Chondrocyte (in vitro differentiated cells): ENCODE results near the gene ASXL2. TPM values are rescaled to one million over a fixed set of nuclear protein-coding genes. Genes with fewer than 3 reads are reported as not detected.
A peak's percentile ranks its signal among the peaks of the same experiment; 100 is the strongest.

Experiments
- DNase-seq: peaks from one replicate; pipeline ENCODE4 v3.0.0; 2021; ENCODE audit warnings: mixed read lengths, low spot score
- H3K27ac Mint-ChIP-seq: one replicate; pipeline ENCODE4 v1.8.0; 2021; ENCODE audit warnings: mild to moderate bottlenecking, moderate library complexity, mixed read lengths; ENCODE audit not compliant: unreplicated experiment
- H3K27me3 Mint-ChIP-seq: 2 replicates; pipeline ENCODE4 v1.8.0; 2021; ENCODE audit warnings: low read depth, mixed read lengths
- H3K36me3 Mint-ChIP-seq: 2 replicates; pipeline ENCODE4 v1.8.0; 2021; ENCODE audit warnings: low read depth, mixed read lengths
- H3K4me1 Mint-ChIP-seq: 2 replicates; pipeline ENCODE4 v1.8.0; 2021; ENCODE audit warnings: low read depth, mild to moderate bottlenecking, mixed read lengths
- H3K4me3 Mint-ChIP-seq: one replicate; pipeline ENCODE4 v1.8.0; 2021; ENCODE audit warnings: mild to moderate bottlenecking, moderate library complexity, mixed read lengths; ENCODE audit not compliant: unreplicated experiment
- H3K9me3 Mint-ChIP-seq: 2 replicates; pipeline ENCODE4 v1.8.0; 2021; ENCODE audit warnings: low read depth, mixed read lengths
- total RNA-seq: library from RNA; stranded (reverse); gene quantifications from 3 replicates; pipeline ENCODE4 v1.2.1, GENCODE V29; 2021
- TF ChIP-seq, protein P1 (sequence below): fragments of 200-600 bp; sonication (generic); IDR thresholded peaks from 2 replicates; pipeline ENCODE4 v1.5.0; 2021; ENCODE audit warnings: antibody characterized with exemption, mild to moderate bottlenecking, moderate library complexity

ASXL2 gene
- total RNA-seq, 1 donor from 2014 or later: 24.7 TPM

DNA sequence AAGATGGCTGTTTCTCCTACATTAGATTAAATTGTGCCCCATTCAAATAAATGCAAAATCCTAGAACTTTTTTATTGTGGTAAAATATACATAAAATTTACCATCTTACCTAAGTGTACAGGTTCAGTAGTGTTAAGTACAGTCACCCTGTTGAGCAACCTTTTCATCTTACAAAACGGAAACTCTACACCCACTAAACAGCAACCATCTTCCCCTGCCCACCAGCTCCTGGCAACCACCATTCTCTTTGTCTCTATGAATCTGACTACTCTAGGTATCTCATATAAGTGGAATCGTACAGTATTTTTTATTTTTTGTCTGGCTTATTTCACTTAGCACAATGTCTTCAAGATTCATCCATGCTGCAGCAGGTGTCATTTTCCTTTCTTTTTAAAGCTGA is 53.0 kb downstream of the ASXL2 start:
- no peaks in the 10 kb centered on the region for H3K36me3 Mint-ChIP-seq
- no peak for DNase-seq
- H3K27me3 Mint-ChIP-seq: no peaks in the 10 kb centered on the region
- peaks cover 20% of the 10 kb centered on the region for H3K4me1 Mint-ChIP-seq
- no peak overlapping the region for H3K4me3 Mint-ChIP-seq
- no peak overlapping the region for H3K27ac Mint-ChIP-seq
- H3K9me3 Mint-ChIP-seq: peaks cover 5% of the 10 kb centered on the region
- TF ChIP-seq, protein P1, sequence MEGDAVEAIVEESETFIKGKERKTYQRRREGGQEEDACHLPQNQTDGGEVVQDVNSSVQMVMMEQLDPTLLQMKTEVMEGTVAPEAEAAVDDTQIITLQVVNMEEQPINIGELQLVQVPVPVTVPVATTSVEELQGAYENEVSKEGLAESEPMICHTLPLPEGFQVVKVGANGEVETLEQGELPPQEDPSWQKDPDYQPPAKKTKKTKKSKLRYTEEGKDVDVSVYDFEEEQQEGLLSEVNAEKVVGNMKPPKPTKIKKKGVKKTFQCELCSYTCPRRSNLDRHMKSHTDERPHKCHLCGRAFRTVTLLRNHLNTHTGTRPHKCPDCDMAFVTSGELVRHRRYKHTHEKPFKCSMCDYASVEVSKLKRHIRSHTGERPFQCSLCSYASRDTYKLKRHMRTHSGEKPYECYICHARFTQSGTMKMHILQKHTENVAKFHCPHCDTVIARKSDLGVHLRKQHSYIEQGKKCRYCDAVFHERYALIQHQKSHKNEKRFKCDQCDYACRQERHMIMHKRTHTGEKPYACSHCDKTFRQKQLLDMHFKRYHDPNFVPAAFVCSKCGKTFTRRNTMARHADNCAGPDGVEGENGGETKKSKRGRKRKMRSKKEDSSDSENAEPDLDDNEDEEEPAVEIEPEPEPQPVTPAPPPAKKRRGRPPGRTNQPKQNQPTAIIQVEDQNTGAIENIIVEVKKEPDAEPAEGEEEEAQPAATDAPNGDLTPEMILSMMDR: no peak

DNA sequence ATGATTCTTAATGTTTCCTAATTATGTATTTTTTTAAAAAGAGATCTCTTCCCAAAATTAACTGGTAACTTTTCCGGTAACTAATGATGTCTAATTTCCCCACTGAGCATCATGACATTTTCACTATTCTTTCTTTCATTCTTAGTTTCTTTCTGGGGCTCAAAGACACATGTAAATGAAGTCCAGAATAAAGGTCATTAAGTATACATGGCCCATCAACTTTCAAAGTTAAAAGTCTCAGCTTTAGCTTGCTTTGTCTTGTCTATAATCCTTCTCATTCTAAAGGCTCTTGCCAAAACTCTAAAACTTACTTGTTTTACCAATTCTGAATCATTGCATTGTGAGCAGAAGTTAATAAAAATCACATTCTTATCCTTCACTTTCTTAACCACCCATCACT is 53.6 kb downstream of the ASXL2 start:
- DNase-seq: no peak
- H3K27ac Mint-ChIP-seq: peak overlapping the region; percentile 17
- TF ChIP-seq, protein P1: no peak
- H3K4me1 Mint-ChIP-seq: peaks cover 20% of the 10 kb centered on the region
- no peaks in the 10 kb centered on the region for H3K27me3 Mint-ChIP-seq
- no peak overlapping the region for H3K4me3 Mint-ChIP-seq
- no peaks in the 10 kb centered on the region for H3K36me3 Mint-ChIP-seq
- H3K9me3 Mint-ChIP-seq: peaks cover 5% of the 10 kb centered on the region

DNA sequence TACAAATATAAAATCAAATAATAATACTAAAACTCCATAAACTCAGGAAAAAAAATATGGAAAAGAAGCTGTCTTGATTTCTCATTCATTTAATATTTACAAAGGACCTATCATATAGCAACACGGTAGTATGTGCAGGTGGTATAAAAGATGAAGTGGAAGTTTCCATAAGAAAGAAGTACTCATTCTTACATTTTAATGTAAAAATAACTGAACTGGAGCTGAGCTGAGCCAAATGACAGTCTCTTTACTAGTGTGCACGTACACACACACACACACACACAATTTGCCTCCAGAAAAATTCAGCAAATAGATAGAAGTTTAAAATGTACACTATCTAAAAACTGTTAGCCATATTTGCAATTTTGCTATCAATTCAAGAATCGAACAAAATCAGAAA is 54.1 kb downstream of the ASXL2 start:
- peaks cover 5% of the 10 kb centered on the region for H3K9me3 Mint-ChIP-seq

DNA sequence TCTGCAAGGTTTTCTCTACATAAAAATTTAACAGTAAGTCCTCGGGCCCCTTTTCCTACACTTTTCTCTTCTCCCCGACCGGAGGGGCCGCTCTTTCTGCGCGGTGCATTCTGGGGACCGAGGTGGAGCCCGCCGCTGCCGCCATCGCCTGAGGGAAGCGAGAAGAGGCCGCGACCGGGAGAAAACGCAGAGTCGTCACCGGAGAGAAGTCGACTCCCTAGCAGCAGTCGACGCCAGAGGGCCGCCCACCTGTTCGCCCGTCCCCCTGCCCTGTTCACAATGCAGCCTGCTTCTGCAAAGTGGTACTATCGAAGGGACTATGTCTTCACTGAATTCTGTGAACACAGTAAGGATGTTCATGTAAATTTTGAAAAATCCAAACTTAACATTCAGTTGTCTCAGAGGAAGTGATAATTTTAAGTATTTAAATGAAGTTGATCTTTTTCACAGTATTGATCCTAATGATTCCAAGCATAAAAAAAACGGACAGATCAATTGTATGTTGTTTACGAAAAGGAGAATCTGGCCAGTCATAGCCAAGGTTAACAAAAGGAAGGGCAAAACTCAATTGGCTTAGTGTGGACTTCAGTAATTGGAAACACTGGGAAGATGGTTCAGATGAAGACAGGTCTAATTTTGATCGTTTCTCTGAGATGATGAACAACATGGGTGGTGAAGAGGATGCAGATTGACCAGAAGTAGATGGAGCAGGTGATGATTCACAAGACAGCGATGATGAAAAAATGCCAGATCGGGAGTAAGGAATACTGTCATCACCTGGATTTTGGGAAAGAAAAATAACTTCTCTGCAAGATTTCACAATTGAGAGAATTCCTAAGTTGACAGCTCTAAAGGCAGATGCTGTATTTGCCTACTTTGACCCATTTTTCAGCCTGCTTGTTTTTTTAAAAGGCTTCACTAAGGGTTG is 55.8 kb downstream of the ASXL2 start:
- no peak for DNase-seq
- TF ChIP-seq, protein P1: no peak
- Mint-ChIP-seq H3K4me3 (no peak overlapping the region), H3K9me3 (peaks cover 5% of the 10 kb centered on the region), H3K27me3 (no peaks in the 10 kb centered on the region), H3K36me3 (no peaks in the 10 kb centered on the region), H3K4me1 (peaks cover 16% of the 10 kb centered on the region), H3K27ac (no peak overlapping the region)

More for the DNA sequence above, 54.1 kb downstream of the ASXL2 start:
- Mint-ChIP-seq H3K27me3 (no peaks in the 10 kb centered on the region), H3K4me1 (peaks cover 20% of the 10 kb centered on the region), H3K4me3 (no peak overlapping the region), H3K36me3 (no peaks in the 10 kb centered on the region), H3K27ac (no peak overlapping the region)
- TF ChIP-seq, protein P1: no peak
- no peak for DNase-seq

DNA sequence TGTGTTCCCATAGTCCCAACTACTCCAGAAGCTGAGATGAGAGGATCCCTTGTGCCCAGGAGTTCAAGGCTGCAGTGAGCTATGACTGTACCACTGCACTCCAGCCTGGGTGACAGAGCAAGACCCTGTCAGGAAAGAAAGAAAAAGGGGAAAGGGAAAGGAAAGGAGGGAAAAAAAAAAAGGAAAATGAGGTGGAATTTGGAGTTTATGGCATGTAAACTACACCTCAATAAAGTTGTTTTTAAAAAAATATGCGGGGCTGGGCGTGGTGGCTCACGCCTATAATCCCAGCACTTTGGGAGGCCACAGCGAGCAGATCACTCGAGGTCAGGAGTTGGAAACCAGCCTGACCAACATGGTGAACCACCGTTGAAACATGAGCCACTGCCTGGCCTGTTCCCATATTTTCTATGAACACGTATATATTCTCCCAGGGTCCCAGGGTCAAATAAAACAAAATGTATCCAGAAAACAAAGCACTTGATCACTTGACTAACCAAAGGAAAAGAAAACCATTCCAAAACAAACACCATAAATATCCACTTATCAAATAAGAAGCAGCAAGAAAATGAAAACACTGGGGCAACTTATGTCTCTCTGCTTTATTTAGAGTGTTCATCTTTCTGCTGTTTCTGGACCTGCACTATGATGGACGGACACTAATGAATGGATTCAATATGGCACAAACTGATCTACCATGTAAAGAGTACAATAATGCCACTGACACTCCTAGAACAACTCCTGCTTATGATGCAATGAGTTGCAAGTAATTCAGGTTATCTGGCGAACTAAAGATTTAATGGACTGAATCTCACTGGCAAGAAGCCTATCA is 56.8 kb downstream of the ASXL2 start:
- TF ChIP-seq, protein P1: no peak
- H3K4me1 Mint-ChIP-seq: peaks cover 20% of the 10 kb centered on the region
- no peak for DNase-seq
- H3K36me3 Mint-ChIP-seq: no peaks in the 10 kb centered on the region
- no peaks in the 10 kb centered on the region for H3K27me3 Mint-ChIP-seq
- no peak overlapping the region for H3K4me3 Mint-ChIP-seq
- H3K27ac Mint-ChIP-seq: peak overlapping the region; percentile 67
- H3K9me3 Mint-ChIP-seq: peaks cover 5% of the 10 kb centered on the region
